HG03354 (cell line): ENCODE measurements around the gene CFAP77.
"Not testable (repeated sequence)": the region's sequence is repeated elsewhere in the genome, so short reads cannot be mapped to it uniquely, and the experiment has no call there.

Experiments
- ATAC-seq: cut with Tn5 transposase; IDR thresholded peaks from one replicate; pipeline ENCODE4 v1.9.1; 2021; ENCODE audit warnings: mild to moderate bottlenecking; ENCODE audit not compliant: unreplicated experiment, poor library complexity, severe bottlenecking

The CFAP77 gene

DNA sequence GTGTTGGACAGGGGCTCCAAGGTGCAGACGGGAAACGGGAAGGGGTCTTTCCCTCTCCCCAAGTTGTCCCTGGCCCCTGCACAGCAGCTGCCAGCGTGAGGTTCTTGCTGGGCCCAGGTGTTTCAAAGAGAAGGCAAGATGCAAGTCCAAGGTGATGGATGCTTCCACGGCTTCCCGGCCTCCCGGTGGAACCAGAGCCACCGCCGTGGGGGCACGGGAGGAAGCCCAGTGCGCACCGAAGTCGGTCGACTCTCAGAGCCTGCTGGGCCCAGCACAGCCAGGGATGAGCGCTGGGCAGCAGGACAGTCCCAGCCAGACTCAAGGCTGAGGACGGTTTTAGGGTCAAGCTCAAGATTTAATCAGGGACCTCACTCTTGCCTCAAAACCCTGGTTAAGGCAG is 147.1 kb downstream of the CFAP77 start:
- ATAC-seq: no peak

DNA sequence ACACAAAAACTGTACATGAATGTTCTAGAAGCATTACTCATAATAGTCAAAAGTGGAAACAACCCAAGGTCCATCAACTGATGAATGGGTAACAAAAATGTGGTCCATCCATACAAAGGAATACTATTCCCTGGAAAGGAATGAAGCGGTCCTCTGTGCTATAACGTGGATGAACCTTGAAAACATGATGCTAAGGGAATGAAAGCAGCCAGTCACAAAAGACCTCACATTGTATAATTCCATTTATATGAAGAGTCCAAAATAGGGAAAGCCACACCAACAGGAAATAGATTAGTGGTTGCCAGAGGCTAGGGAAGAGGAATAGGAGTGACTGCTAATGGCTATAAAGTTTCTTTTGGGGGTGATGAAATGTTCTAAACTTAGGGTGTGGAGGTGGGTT is 149.7 kb downstream of the CFAP77 start:
- ATAC-seq: no peak

DNA sequence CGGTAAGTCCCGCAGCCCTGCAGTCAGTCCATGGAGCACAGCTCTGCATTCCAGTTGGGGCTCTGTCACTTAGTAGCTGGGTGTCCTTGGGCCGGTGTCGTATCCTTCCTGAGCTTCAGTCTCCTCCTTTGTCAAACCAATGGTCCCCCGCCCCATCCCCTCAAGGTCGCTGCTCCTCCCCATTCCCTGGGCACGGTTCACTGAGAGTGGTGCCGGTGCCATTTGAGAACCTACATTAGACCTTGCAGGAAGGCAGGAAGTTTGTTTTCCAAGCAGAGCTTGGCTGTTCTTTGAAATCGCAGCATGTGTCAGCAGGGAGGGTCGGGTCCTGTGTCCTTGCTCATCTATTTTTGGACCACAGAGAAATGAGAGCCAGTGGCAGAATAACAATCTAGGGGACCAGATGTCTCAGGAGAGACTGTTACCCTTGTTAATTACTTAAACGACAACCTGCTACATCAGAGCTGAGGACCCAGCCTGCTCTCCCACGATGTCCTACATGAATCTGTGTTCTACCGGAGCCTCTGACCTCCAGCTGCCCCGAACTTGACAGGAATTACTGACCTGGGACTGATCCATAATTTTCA is 150.7 kb downstream of the CFAP77 start:
- ATAC-seq: no peak

DNA sequence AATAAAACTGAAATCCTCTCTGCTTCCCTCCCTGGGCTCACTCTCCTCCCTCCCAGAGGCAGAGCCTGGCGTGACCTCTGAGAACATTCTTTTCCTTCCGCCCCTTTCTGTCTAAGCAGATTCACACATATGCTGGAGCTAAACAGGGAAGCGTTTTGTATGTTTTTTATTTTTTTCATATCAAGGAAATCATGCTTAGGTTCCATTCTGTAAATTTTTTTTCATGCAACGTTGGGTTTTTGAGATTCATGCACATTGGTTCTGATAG is 152.2 kb downstream of the CFAP77 start:
- no peak for ATAC-seq

DNA sequence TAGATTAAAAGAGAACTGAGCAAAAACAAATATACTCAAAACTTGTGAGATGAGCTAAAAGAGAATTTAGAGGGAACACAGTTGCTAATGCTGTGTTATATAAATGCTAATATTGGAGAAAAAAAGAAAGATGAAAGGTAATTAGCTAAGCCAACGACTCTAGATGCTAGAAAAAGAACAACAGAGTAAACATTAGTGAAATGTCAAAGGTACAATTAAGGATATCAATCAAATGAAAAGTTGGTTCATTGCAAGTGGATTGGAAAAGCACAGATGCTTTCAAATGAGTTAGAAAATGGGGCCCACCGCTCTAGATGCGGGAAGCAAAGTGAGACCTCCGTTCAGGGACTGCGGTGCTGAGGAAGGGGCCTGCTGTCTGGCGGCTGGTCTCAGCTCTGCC is 154.5 kb downstream of the CFAP77 start:
- no peak for ATAC-seq

DNA sequence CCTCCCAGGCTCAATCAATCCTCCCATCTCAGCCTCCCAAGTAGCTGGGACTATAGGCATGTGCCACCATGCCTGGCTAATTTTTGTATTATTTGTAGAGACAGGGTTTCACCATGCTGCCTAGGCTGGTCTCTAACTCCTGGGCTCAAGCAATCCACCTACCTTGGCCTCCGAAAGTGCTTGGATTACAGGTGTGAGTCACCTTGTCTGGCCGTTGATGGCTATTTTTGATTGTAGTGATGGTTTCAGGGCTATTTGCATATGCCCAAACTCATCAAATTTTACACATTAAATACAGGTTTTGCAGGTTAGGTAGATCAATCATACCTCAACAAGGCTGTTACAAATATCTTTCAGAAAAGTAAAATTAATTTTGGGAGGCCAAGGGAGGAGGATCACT is 158.8 kb downstream of the CFAP77 start:
- ATAC-seq: not testable (repeated sequence)

DNA sequence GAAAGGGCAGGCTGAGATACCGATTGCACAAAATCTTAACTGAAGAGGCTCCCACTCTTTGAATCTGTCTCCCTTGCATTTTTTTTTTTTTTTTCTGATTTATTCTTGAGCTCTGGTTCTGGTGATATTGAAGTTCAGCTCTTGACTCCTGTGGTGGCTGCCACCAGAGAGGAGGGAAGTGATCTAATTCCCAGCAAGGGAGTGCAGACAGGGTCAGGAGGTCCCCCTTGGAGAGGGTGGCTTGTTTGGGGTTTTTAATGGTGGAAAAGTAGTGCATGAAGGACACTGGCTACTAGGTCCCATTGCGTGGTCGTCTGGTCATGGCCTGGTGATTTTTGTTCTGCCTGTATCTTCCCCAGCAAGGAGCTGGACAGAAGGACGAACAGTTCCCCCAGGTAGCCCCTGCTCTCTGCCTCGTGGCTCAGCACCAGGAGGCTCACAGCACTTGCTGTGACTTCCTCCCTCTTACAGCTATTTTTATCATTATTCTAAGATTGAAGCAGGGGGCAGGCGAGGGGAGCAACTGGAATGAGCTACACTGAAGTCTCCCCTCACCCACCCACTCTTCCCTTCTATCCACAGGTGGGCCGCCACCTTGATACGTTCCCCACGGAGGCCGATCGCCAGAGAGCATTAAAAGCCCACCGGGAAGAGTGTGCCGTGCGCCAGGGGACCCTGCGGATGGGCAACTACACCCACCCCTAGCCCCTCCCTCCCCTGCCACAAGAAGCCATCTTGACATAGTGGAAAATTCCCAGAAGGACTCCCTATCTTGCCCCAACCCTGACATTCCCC is 162.0 kb downstream of the CFAP77 start:
- ATAC-seq: no peak

DNA sequence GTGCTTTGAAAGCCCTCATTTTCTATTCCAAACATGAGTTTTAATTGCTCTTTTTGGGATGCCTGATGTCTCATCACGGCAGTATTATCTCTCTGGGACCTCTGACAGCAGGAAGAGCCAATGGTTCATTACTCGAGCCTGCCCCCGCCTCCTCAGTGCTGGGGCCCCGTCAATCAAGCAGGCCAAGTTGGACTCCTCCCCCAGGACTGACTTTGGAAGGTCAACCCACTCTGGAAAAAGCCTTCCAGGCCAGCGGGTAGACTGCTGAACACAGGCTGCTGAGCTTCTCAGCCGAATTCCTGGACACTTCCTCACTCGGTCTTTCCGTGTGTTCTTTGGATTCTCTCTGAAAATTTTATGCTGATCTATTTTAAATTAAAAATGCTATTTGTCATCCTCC is 162.9 kb downstream of the CFAP77 start:
- no peak for ATAC-seq

DNA sequence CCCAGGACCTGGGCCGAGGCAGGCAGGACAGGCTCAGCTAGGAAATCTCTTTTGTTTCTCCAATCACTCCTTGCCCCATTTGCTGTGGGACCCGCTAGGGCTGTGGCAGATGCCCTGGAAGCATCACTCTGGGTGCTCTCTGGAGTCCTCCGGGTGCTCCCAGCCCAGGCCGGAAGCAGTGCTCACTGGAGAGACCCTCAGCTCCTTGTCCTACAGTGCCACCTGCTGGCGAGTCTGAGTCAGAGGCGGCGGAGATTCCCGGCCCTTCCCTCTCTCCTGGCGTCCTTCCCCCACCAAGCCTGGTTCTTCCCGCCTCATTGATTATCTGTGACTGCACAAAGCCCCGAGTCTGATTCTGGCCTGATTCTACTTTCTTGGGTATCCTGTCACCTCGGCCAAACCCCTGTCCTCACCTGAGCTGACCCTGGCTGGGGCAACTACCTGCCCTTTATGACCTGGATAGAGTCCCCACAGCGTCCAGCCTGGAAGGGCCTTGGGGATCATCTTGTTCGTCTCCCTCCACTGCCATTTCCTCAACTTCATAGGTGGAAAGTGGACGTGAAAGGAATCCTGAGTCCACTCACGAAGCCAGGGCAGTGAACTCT is 165.1 kb downstream of the CFAP77 start:
- ATAC-seq: no peak

DNA sequence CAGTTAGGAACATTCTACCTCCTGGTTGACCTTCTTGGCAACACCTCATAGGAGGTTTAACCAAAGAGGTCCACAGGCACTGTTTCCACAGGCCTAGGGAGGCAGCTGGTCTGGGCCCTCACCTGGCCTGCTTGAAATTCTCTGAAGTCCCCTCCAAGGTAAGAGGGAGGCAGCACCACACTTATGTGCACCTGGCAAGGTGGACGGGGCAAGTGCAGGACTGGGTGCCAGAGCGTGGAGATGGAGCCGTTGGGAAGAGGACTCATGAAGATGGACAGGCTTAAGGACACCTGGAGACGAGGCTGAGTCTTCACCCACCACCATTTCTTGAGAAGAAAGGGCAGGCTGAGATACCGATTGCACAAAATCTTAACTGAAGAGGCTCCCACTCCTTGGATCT is 165.8 kb downstream of the CFAP77 start:
- no peak for ATAC-seq

DNA sequence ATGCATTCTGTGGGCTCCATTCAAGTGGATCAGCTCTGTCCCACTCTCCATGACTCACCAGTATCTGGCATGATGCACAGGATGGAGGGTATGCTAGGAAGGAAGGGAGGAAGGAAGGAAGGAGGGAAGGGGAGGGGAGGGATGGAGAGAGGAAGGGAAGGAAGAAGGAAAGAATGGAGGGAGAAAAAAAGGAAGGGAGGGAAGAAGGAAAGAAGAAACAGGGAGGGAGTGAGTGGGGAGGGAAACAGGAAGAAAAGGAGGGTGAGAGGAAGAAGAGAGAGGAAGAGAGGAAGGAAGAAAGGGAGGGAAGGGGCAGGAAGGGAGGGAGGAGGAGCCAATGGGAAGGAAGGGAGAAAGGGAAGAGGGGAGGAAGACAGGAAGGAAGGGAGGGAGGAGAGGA is 167.1 kb downstream of the CFAP77 start:
- no peak for ATAC-seq

DNA sequence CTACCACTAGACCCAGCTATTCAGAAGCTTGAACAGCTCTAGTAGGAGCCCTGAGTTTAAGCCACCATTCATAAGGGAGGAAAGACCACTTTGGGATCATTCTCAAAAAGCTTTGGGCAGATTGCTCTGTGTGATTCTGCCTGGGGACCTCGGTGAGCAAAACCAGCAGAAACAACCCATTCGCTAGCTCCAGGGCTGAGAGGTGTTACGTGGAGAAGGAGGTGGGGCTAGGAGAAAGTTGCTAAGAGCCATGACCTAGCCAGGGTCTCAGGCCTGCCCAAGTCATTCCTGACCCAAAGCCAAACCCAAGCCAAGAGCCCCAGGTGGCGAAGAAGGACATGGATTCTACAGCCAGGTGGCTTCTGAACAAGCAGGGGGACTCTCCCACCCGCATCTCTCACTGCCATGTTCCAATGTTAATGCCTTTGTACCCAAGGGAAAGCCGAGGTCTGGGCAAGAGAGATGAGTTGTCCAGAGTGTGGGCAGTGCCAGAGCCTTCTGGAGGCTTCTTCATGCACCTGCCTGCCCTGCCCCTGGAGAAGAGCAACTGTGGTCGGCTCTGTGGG is 168.4 kb downstream of the CFAP77 start:
- no peak for ATAC-seq

DNA sequence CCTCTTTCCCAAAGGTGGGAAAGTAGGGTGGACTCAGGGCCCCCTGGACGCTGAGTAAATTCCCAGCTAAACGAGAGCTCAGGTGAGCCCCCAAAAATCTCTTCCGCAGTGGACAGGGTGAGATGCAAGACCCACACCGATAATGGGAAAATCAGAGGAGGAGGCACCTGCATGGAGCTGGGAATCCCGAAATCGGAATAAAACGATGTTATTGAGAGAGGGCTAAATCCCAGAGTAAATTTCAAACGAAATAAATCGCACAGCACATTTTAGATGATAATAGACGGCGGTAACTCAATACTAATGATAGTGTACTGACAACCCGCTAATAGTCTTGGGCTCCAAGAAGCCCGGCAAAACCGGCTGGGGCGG is 169.4 kb downstream of the CFAP77 start:
- ATAC-seq: no peak

DNA sequence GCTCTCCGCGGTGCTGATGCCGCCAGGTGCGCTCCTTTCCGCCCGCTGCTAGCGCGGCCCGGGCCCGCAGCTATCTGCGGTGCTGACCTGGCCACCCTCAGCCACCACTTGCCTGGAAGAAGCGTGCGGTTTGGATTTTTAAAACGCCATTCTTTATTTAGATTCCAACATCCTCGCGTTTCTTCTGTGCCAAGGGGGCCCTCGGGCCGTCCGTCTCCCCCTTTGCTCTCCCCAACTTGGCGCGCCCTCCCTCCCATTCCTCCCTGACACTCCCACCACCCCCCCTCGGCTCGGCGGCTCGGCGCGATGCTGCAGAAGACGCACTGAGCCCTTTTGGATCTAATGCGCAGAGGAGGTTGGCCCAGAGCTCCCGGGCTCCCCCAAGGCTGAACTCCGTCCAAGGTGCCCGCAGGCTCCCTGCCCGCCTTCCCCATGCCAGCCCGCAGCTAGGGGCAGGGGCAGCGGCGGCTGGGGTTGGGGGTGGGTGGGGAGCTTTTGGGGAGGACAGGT is 172.3 kb downstream of the CFAP77 start, which contains the start of gene BARHL1:
BARHL1 (plus strand) TSS at position 331 of the 510 bp plus-strand sequence. CDS start 192 bp downstream, outside the sequence.
- no peak for ATAC-seq

DNA sequence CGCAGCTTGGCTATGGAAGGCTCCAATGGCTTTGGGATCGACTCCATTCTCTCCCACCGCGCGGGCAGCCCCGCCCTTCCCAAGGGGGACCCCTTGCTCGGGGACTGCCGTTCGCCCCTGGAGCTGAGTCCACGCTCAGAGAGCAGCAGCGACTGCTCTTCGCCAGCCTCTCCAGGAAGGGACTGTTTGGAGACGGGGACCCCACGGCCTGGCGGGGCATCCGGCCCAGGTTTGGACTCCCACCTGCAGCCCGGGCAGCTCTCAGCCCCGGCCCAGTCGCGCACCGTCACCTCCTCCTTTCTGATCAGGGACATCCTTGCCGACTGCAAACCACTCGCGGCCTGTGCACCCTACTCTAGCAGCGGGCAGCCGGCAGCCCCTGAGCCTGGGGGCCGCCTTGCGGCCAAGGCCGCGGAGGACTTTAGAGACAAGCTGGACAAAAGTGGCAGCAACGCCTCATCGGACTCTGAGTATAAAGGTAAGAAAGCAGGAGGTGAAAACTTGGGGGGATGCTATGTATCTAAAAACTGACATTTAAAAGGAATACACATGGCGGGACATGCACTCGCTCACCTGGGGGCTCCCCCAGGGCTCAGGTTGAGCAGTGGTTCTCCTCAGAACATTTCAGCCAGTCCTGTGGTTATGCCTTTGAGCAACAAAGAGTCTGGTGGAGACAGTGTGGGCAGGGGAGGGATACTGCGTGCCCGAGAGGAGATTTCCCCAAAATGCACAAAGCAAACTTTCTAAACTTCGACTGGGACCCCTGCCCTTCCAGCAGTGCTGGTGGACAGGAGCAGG is 173.0 kb downstream of the CFAP77 start:
- ATAC-seq: no peak

DNA sequence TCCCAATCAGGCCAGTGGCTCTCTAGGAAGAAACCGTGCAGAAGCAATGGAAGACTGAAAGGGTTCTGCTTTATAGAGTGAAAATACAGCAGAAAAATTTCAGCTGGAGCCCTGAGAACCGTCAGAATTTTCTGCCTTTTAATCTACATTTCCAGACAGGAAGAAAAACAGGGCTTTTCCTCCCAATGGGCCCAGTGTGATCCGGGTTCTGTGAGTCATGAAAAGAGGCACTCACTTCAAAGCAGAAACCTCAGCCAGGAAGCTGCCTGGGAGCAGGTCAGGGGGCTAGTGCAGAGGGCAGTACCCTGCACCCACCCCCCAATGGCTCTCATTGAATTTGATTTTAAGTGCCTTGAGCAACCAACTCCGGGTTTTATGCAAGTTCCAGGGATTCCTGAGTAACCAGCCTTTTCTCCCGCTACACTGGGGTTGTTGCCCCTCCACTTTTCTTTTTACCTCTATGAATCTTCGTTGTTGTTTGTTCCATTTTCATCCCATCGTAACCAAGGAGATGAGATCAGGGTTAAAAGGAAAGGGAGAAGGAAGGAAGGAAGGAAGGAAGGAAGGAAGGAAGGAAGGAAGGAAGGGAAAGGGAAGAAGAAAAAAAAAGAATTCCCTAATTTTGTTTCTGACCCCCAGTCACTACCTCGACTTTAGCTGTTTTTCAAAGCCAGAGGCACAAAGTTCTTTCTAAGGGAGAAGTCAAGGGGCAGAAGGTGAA is 173.7 kb downstream of the CFAP77 start:
- ATAC-seq: no peak

DNA sequence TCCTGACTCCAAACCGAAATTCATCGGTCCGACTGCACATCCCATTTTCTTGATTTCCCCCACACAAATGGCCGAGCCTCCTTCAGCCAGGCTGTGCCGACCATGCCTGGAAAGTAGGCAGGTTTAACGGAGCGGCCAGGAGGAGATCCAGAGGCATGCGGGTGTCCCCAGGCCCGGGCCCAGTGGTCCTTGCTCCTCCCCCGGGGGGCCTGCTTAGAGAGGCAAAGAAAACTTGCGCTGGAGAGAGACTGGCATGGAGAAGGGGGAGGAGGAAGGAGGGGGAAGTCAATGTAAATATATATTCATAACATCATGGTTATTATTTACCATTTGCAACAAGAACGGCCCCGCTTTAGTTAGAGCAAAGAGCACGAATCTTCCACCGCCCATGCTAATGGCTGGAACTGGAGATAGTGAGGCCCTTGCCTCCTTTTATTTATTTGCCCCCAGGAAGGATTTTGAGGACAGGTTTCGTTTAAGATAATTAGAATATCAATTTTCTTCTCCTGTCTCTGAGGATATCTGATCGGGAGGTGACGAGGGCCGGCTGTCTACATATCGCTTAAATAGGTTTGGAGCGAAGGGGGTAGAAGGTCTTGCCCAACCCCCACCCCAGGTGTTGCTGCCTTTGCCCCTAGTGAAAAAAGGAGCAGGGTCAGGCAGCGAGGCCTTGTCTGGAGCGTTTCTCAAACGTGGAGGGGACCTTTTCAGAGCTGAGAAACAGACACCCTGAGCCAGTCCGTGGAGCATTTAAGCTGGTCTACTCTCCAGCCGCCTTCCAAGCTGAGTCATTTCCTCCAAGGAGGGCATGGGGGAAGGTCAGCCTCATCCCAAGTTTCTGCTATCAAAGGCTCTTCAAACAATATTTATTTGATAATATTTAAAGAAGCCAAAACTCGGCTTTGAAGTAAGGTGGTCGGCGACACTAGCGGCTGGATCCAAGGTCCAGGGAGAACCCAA is 174.9 kb downstream of the CFAP77 start:
- no peak for ATAC-seq
